Neural progenitor cell (in vitro differentiated cells): ENCODE results near the gene CFAP410.
A peak's percentile ranks its signal among the peaks of the same experiment; 100 is the strongest.

Experiments used
- EZH2 ChIP-seq: fragments of 200-600 bp; sonication (generic); IDR thresholded peaks from 2 replicates; pipeline ENCODE4 v1.6.1; 2017; ENCODE audit warnings: antibody characterized with exemption, mild to moderate bottlenecking, moderate library complexity
- EZH2phosphoT487 ChIP-seq: fragments of 200-600 bp; sonication (generic); IDR thresholded peaks from 2 replicates; pipeline ENCODE4 v1.6.1; 2017; ENCODE audit warnings: antibody characterized with exemption
- TF ChIP-seq, protein P1 (sequence below): fragments of 200-600 bp; sonication (generic); IDR thresholded peaks from 2 replicates; pipeline ENCODE4 v1.5.1; 2017; ENCODE audit warnings: antibody characterized with exemption, mild to moderate bottlenecking

DNA sequence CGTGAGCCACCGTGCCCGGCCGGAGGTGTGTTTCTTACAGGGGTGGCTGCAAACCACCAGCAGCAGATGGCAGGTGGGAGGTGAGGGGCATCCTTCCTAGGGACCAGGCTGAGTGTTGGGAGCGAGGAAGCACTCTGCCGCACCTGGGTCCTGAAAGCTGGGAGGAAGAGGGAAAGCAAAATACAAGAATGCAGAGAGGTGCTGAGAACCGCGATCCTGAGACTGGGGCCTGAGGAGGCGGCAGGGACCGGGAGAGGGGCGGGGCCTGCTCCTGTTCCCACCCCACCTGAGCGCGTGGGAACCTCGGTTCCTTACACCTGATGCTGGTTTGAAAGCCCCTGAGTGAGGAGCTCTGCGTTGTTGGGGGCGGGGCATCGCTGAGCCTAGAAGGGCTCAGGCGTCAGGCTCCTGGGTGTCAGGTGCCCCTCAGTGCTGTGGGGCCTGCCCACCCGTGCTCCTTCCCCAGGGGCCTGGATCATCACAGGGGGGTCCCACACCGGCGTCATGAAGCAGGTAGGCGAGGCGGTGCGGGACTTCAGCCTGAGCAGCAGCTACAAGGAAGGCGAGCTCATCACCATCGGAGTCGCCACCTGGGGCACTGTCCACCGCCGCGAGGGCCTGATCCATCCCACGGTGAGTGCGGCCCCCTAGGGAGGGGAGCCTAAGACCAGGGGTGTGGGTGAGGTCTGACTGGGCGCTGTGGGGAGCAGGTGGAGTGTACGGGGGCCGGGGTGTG lies 29.7 kb upstream of the CFAP410 start:
- TF ChIP-seq, protein P1, sequence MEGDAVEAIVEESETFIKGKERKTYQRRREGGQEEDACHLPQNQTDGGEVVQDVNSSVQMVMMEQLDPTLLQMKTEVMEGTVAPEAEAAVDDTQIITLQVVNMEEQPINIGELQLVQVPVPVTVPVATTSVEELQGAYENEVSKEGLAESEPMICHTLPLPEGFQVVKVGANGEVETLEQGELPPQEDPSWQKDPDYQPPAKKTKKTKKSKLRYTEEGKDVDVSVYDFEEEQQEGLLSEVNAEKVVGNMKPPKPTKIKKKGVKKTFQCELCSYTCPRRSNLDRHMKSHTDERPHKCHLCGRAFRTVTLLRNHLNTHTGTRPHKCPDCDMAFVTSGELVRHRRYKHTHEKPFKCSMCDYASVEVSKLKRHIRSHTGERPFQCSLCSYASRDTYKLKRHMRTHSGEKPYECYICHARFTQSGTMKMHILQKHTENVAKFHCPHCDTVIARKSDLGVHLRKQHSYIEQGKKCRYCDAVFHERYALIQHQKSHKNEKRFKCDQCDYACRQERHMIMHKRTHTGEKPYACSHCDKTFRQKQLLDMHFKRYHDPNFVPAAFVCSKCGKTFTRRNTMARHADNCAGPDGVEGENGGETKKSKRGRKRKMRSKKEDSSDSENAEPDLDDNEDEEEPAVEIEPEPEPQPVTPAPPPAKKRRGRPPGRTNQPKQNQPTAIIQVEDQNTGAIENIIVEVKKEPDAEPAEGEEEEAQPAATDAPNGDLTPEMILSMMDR: peak; percentile 12
- no peak for TF ChIP-seq EZH2
- peak; percentile 29 for TF ChIP-seq EZH2phosphoT487
